Activated CD8-positive, alpha-beta memory T cell treated with anti-CD3 and anti-CD28 coated beads, Interleukin-2, amount 50 U/mL, for 4 hours (primary cell): ENCODE measurements around the gene POLDIP3.
"Not testable (repeated sequence)": the region's sequence is repeated elsewhere in the genome, so short reads cannot be mapped to it uniquely, and the experiment has no call there.

Experiments used
- DNase-seq: peaks from one replicate; pipeline ENCODE4 v3.0.0-alpha.2; 2020

POLDIP3 gene

DNA sequence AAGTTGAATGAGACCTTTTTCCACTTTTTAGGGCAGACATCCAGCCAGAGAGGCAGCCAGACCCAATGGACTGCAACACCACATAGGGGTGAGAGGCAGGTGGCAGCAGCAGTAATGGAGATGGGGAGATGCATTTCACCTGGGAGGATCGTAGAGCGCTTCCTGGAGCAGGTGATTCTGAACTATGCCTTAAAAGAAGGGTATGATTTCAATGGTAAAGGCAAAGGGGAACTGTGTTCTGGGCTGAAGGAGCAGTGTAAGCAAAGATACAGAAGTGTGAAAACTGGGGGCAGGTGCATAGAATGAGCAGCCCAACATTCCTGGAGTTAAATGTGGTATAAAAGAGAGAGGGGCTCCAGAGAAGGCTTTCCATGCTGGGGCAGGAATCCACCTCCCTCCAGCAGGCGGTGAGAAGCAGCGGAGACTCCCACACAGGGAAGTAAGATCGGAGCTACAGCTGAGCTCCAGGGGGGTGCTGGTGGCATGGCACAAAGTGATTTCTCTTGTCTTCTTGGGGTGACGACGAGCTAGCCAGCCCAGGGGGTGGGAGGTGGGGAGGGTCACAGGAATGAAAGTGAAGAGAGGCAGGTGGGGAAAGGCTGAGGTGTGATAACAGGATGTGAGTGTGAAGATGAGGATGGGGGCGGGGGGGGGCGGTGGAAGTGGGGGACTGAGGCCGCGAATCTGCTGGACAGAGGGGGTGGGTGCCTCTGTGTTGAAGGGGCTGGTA is 65.2 kb downstream of the POLDIP3 start:
- DNase-seq, result no peak

DNA sequence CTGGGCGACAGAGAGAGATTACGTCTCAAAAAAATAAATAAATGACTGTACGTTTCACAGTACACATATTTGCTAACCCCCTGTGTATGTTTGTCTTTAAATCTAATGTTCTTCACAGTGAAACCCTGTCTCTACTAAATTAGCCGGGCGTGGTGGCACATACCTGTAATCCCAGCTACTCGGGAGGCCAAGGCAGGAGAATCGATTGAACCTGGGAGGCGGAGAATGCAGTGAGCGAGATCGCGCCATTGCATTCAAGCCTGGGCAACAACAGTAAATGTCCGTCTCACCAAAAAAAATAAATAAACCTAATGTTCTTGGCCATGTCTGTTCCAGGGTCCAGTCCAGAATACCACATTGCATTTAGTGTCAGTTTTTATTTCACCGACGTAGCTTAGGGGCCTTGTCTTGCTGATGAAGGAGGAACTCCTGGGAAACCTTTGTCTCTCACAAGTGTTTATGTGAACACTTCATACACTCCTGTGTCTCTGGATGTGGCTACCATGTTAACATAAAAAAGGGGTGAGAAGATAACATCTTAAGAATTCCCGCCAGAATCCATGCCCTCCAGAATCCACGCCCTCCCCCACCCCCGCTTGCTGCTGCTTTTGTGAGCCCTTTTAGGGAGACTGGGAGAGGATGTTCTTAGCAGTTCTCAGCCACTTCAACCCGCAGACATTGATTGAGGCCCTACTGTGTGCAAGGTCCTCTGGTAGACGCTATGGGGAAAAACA is 65.9 kb downstream of the POLDIP3 start:
- no peak for DNase-seq

DNA sequence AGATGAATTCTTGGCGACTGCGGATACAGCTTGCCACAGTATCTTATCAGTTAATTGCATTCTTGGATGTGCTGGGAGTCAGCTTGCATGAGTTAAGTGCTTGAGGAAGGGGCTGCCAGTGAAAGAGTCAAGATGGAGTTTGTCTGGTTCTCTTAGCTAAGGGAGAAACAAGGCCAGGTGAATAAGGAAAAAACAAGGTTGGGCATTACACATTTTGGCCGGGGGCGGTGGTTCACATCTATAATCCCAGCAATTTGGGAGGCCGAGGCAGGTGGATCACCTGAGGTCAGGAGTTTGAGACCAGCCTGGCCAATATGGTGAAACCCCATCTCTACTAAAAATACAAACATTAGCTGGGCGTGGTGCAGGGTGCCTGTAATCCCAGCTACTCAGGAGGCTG is 66.6 kb downstream of the POLDIP3 start:
- not testable (repeated sequence) for DNase-seq

DNA sequence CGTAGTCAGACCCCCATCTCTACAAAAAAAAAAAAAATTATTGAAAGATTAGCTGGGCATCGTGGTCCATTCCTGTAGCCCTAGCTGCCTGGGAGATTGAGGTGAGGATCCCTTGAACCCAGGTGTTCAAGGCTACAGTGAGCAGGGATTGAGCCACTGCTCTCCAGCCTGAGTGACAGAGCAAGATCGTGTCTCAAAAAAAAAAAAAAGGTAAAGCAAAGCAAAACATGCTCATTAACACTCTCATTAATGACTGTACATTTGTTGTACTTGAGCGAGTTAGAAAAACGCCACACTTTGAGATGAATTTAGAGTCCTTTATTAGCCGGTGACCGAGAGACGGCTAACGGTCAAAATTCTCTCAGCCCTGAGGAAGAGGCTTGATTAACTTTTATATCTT is 67.1 kb downstream of the POLDIP3 start:
- no peak for DNase-seq

DNA sequence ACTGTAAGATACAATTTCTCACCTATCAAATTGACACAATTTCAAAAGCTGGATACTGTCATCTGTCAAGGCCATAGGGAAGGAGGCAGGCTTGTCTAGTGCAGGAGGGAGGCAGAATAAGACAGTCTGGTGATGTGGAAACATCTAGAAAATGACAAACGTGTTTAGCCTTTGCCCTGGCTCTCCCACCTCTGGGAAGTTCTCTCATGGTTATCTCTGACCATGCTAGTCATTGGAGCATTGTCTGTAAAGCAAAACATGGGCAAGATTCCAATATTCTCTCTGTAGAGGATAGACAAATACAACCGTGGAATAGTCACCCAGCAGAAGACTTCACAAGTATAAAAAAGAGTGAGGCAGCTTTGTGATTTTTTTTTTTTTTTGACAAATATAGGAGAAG is 70.0 kb downstream of the POLDIP3 start:
- DNase-seq, result no peak

DNA sequence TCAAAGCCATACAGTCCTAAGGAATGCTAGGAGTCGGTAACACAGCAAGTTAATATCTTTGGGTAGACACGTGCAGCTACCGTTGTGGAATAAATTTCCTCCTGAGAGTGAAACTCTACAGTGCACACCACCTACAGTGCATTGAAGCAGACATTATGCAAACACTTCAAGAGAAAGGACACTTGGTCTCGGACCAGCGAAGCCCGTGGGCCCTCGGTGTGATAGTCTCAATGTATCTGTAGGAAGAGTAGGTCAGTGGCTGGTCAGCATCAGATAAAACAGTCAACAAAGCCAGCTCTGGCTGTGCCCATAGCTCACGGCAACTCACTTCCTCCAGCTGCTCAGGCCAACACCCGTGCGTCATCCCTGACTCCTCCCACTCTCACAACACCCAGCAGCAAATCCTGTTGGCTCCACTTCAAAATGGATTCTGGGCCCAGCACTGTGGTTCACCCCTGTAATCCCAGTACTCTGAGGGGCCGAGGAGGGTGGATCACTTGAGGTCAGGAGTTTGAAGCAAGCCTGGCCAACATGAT is 75.4 kb downstream of the POLDIP3 start:
- not testable (repeated sequence) for DNase-seq

DNA sequence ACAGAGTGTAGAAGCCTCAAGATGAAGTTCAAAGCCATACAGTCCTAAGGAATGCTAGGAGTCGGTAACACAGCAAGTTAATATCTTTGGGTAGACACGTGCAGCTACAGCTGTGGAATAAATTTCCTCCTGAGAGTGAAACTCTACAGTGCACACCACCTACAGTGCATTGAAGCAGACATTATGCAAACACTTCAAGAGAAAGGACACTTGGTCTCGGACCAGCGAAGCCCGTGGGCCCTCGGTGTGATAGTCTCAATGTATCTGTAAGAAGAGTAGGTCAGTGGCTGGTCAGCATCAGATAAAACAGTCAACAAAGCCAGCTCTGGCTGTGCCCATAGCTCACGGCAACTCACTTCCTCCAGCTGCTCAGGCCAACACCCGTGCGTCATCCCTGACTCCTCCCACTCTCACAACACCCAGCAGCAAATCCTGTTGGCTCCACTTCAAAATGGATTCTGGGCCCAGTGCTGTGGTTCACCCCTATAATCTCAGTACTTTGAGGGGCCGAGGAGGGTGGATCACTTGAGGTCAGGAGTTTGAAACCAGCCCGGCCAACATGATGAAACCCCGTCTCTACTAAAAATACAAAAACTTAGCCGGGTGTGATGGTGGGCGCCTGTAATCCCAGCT is 77.4 kb downstream of the POLDIP3 start:
- not testable (repeated sequence) for DNase-seq

DNA sequence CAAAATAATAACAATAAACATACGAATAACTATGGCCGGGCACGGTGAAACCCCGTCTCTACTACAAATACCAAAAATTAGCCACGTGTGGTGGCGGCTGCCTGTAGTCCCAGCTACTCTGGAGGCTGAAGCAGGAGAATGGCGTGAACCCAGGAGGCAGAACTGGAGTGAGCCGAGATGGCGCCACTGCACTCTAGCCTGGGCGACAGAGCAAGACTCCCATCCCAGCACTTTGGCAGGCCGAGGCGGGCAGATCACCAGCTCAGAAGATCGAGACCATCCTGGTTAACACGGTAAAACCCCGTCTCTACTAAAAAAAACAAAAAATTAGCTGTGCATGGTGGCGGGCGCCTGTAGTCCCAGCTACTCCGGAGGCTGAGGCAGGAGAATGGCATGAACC is 78.0 kb downstream of the POLDIP3 start:
- not testable (repeated sequence) for DNase-seq

DNA sequence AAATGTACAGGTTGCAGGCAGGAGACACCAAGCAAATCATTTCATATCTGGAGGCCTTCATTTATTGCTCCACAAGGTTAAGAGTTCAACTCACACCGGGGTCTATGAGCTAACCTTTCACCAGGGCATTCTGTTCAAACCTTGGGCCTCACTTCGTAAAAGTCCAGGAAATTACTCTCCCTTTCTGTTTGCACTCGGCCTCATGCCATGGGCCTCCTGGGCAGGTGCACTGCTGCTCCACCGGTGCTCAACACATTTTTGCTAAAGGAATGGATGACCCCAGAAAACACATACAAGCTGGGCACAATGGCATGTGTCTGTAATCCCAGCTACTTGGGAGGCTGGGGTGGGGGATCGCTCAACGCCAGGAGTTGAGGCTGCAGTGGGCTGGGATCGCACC is 78.5 kb downstream of the POLDIP3 start:
- no peak for DNase-seq

DNA sequence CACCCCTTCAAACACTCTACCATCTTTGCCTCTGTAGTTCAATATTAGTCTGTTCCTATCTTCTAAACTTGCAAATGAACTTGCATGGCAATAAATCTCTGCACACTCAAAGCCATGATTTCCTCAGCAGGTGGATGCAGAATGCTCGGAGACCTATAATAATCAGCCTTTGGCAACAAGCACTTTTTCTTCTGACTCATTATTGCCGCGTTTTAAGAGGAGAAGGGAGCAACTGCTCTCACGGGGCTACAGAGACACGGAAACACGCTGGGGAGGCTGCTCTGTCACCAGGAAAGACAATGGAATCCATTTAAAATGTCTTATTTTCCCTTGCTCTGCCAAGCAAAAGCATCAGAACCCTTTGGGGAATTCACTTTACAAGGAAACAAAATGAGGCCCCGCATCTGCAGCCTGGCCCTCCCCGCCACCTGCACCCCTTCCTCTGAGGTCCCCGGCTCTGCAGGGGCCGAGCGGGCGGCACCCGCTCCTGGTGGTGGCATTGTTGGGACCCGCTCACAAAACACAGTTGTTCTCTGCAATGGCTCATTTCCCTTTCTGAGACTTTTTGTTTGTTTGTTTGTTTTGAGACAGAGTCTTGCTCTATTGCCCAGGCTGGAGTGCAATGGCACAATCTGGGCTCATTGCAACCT is 79.5 kb downstream of the POLDIP3 start:
- DNase-seq, result not testable (repeated sequence)
